ENCODE data around the gene SECISBP2. TPM values are rescaled to one million over a fixed set of nuclear protein-coding genes. Genes with fewer than 3 reads are reported as not detected.
A peak's percentile ranks its signal among the peaks of the same experiment; 100 is the strongest.

The SECISBP2 gene
- total RNA-seq, 1 donor: 32.6 TPM

- H3K4me3 ChIP-seq (ENCODE audit: low read depth, low read length): no peak overlapping the region
- TF ChIP-seq CTCF (IDR thresholded peaks at IDR 0.05; ENCODE audit: insufficient read depth, low read length): no peak
- DNase-seq (ENCODE audit: low read depth): no peak
Measured at GRCh38 chr9:89383721-89384300, 65.5 kb downstream of the SECISBP2 start.

GRCh38 chr9:89384783-89385182 is 66.5 kb downstream of the SECISBP2 start:
- TF ChIP-seq CTCF (IDR thresholded peaks at IDR 0.05; ENCODE audit: insufficient read depth, low read length): no peak
- H3K4me3 ChIP-seq (ENCODE audit: low read depth, low read length): no peak overlapping the region
- no peak for DNase-seq (ENCODE audit: low read depth)

GRCh38 chr9:89386206-89386605 is 67.9 kb downstream of the SECISBP2 start:
- TF ChIP-seq CTCF (IDR thresholded peaks at IDR 0.05; ENCODE audit: insufficient read depth, low read length): no peak
- no peak for DNase-seq (ENCODE audit: low read depth)

GRCh38 chr9:89386797-89387196 is 68.5 kb downstream of the SECISBP2 start:
- H3K4me3 ChIP-seq (ENCODE audit: low read depth, low read length): no peak overlapping the region
- no peak for DNase-seq (ENCODE audit: low read depth)
- TF ChIP-seq CTCF (IDR thresholded peaks at IDR 0.05; ENCODE audit: insufficient read depth, low read length): no peak

More at GRCh38 chr9:89386206-89386605, 67.9 kb downstream of the SECISBP2 start:
- H3K4me3 ChIP-seq (ENCODE audit: low read depth, low read length): no peak overlapping the region

- DNase-seq (ENCODE audit: low read depth): no peak
- no peak for TF ChIP-seq CTCF (IDR thresholded peaks at IDR 0.05; ENCODE audit: insufficient read depth, low read length)
- no peak overlapping the region for H3K4me3 ChIP-seq (ENCODE audit: low read depth, low read length)
Measured at GRCh38 chr9:89387197-89387849, 69.0 kb downstream of the SECISBP2 start.

- no peak for TF ChIP-seq CTCF (IDR thresholded peaks at IDR 0.05; ENCODE audit: insufficient read depth, low read length)
- no peak overlapping the region for H3K4me3 ChIP-seq (ENCODE audit: low read depth, low read length)
- DNase-seq (ENCODE audit: low read depth): peak; percentile 80
Measured at GRCh38 chr9:89388084-89388867, 70.0 kb downstream of the SECISBP2 start.
